Left forelimb (tissue), 1 donor: ENCODE data around the gene APBA1.

Source experiments
- DNase-seq: peaks from one replicate; pipeline ENCODE4 v3.0.0-alpha.2; 2018; ENCODE audit warnings: low spot score

The APBA1 gene

GRCh38 chr9:69657269-69657668 is 14.9 kb downstream of the APBA1 start:
- no peak for DNase-seq

GRCh38 chr9:69655065-69655464 is 17.1 kb downstream of the APBA1 start:
- no peak for DNase-seq

GRCh38 chr9:69653261-69653660 is 18.9 kb downstream of the APBA1 start:
- DNase-seq, result no peak

- DNase-seq, result no peak
Observed at GRCh38 chr9:69649566-69650250, 22.5 kb downstream of the APBA1 start.

- no peak for DNase-seq
Observed at GRCh38 chr9:69647804-69648203, 24.4 kb downstream of the APBA1 start.

- DNase-seq, result no peak
Observed at GRCh38 chr9:69646810-69647209, 25.4 kb downstream of the APBA1 start.

GRCh38 chr9:69645488-69645887 is 26.7 kb downstream of the APBA1 start:
- no peak for DNase-seq

- DNase-seq, result no peak
Observed at GRCh38 chr9:69643098-69643497, 29.1 kb downstream of the APBA1 start.

GRCh38 chr9:69637817-69638200 is 34.4 kb downstream of the APBA1 start:
- no peak for DNase-seq

- no peak for DNase-seq
Observed at GRCh38 chr9:69637193-69637816, 34.9 kb downstream of the APBA1 start.

GRCh38 chr9:69633716-69634115 is 38.5 kb downstream of the APBA1 start:
- no peak for DNase-seq

GRCh38 chr9:69632768-69633167 is 39.4 kb downstream of the APBA1 start:
- DNase-seq, result no peak

GRCh38 chr9:69627281-69627680 is 44.9 kb downstream of the APBA1 start:
- DNase-seq, result no peak

- no peak for DNase-seq
Observed at GRCh38 chr9:69623276-69623675, 48.9 kb downstream of the APBA1 start.

GRCh38 chr9:69622676-69623075 is 49.5 kb downstream of the APBA1 start:
- DNase-seq, result no peak

GRCh38 chr9:69621730-69622460 is 50.3 kb downstream of the APBA1 start:
- no peak for DNase-seq

- no peak for DNase-seq
Observed at GRCh38 chr9:69620731-69621130, 51.4 kb downstream of the APBA1 start.

- DNase-seq, result no peak
Observed at GRCh38 chr9:69619233-69619632, 52.9 kb downstream of the APBA1 start.

- no peak for DNase-seq
Observed at GRCh38 chr9:69617006-69617405, 55.2 kb downstream of the APBA1 start.

- no peak for DNase-seq
Observed at GRCh38 chr9:69615880-69616279, 56.3 kb downstream of the APBA1 start.

- no peak for DNase-seq
Observed at GRCh38 chr9:69611221-69611620, 61.0 kb downstream of the APBA1 start.

GRCh38 chr9:69609156-69609555 is 63.0 kb downstream of the APBA1 start:
- DNase-seq, result no peak

- DNase-seq, result no peak
Observed at GRCh38 chr9:69606089-69606488, 66.1 kb downstream of the APBA1 start.
